ENCODE data around the gene KDM3A.

Gene KDM3A

DNA sequence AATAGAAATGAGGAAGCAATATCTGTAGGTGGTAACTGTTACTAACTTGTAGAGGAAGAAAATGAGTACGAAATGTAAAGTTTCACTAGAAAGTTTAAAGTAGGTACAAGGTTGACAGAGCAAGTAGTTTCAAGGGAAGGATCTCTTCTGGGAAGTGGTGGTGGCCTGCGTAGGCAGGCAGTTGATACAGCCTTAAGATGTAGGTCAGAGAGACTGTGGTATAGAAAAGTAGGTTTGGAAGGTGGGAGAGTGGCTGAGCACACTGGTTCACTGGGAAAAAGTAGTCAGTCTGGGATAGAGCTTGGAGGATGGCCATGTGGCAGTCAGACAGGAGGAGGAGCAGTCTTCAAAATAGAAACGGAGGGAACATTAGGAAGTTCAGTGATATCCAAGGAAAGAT is 23.5 kb downstream of the KDM3A start:
- no peak overlapping the region for H3K4me3 ChIP-seq (ENCODE audit: low read depth, low read length)
- TF ChIP-seq, protein P1, sequence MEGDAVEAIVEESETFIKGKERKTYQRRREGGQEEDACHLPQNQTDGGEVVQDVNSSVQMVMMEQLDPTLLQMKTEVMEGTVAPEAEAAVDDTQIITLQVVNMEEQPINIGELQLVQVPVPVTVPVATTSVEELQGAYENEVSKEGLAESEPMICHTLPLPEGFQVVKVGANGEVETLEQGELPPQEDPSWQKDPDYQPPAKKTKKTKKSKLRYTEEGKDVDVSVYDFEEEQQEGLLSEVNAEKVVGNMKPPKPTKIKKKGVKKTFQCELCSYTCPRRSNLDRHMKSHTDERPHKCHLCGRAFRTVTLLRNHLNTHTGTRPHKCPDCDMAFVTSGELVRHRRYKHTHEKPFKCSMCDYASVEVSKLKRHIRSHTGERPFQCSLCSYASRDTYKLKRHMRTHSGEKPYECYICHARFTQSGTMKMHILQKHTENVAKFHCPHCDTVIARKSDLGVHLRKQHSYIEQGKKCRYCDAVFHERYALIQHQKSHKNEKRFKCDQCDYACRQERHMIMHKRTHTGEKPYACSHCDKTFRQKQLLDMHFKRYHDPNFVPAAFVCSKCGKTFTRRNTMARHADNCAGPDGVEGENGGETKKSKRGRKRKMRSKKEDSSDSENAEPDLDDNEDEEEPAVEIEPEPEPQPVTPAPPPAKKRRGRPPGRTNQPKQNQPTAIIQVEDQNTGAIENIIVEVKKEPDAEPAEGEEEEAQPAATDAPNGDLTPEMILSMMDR (IDR thresholded peaks at IDR 0.05; ENCODE audit: low read depth, low read length), result no peak

DNA sequence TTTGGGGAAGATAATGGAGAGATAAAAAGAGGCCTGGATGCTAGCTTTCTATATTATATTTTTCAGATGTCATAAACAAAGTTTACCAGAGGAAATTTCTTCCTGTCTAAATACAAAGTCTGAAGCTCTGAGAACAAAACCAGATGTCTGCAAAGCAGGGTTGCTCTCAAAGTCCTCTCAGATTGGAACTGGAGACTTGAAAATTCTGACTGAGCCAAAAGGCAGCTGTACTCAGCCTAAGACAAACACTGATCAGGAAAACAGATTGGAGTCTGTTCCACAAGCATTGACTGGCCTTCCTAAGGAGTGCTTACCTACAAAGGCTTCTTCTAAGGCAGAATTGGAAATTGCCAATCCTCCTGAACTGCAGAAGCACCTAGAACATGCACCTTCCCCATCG is 25.1 kb downstream of the KDM3A start:
- no peak overlapping the region for H3K4me3 ChIP-seq (ENCODE audit: low read depth, low read length)
- TF ChIP-seq, protein P1 (IDR thresholded peaks at IDR 0.05; ENCODE audit: low read depth, low read length), result no peak

- no peak overlapping the region for H3K4me3 ChIP-seq (ENCODE audit: low read depth, low read length)
- TF ChIP-seq, protein P1 (IDR thresholded peaks at IDR 0.05; ENCODE audit: low read depth, low read length), result no peak
These were observed 27.2 kb downstream of the KDM3A start for GRCh38 chr2:86468162-86469033.

DNA sequence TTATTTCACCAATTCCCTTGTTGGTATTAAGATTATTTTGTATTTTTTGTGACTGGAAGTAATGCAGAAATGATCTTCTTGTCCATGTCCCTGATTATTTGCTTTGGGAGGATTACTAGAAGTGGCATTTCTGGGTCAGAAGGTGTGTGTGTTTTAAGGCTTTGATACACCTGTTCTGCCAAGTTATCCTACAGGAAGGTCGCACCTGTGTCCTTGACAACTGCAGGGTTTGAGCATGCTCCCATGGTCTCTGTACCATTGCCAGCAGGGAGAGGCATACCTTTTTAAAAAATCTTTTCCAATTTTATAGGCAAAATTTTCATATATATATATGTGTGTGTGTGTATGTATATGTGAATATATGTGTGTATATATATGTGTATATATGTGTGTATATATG is 29.7 kb downstream of the KDM3A start:
- no peak overlapping the region for H3K4me3 ChIP-seq (ENCODE audit: low read depth, low read length)
- TF ChIP-seq, protein P1 (IDR thresholded peaks at IDR 0.05; ENCODE audit: low read depth, low read length), result no peak

DNA sequence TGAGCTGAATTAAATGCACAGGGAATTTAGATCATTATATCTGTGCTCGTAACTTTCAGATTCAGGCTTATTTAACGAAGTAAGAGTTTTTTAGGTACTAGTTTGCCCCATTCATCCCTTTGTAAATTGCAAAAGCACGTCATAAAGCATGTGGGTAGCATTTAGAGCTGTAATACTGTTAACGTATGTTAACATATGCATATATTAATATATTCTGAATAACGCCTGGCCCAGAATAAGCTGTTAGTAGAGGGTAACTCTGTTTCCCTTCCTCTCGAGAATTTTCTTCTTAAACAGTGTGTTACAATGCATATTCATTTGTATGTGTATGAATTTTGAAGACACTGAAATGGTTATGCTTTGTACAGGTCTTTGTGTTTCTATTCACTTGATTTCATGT is 30.5 kb downstream of the KDM3A start:
- no peak overlapping the region for H3K4me3 ChIP-seq (ENCODE audit: low read depth, low read length)
- TF ChIP-seq, protein P1 (IDR thresholded peaks at IDR 0.05; ENCODE audit: low read depth, low read length), result no peak

GRCh38 chr2:86476092-86476491 is 34.9 kb downstream of the KDM3A start:
- TF ChIP-seq, protein P1 (IDR thresholded peaks at IDR 0.05; ENCODE audit: low read depth, low read length), result no peak
- H3K4me3 ChIP-seq (ENCODE audit: low read depth, low read length), result no peak overlapping the region

GRCh38 chr2:86476918-86477317 is 35.7 kb downstream of the KDM3A start:
- TF ChIP-seq, protein P1 (IDR thresholded peaks at IDR 0.05; ENCODE audit: low read depth, low read length), result no peak
- no peak overlapping the region for H3K4me3 ChIP-seq (ENCODE audit: low read depth, low read length)
